Activated CD4-positive, alpha-beta T cell treated with anti-CD3 and anti-CD28 coated beads, Interleukin-2, Interleukin-4, amounts not matched to agents 100 ng/mL and 50 ng/mL, durations not matched to agents 16 hours and 8 hours (primary cell): ENCODE data around the gene ENTPD8.
"Not testable (repeated sequence)": the region's sequence is repeated elsewhere in the genome, so short reads cannot be mapped to it uniquely, and the experiment has no call there.

Experiments
- DNase-seq: peaks from one replicate; pipeline ENCODE4 v3.0.0-alpha.2; 2020; ENCODE audit warnings: low spot score

ENTPD8 gene

DNA sequence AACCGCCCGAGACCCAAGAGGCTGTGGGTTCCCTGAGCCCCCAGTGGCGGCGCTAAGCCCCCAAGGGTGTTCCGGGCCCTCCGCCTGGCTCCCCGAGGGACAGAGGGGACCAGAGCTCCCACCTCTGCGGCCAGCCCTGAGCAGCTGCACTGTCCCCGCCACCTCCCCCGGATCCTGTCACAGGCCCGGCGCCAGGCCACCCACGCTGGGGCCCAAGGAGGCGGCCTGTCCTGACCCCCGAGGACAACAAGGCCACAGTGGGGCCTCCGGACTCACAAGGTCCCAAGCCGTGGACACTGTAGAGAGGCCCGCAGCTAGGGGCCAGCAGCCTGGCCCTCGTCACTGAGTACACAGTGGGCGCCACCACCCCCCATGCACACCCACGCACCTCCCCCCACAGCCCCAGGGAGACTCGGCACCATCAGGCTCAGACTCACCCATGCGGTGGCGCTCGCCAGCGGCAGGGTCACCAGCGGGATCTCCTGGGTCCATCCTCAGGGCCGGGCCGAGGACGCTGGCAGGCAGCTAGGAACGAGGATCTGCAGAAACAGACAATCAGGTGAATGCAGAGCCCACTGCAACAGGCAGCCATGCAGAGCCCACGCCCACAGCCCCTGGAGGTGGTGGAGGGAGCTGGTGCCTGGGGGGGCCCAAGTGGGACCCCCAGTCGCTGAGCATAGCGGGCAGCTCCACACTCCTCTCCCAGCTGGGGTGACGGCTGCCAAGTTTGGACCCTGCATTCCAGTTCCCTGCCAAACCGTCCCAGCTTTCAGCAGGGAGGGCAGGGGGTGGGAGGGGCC is 46.1 kb downstream of the ENTPD8 start:
- no peak for DNase-seq

GRCh38 chr9:137393176-137394150 is 47.7 kb downstream of the ENTPD8 start:
- no peak for DNase-seq

- DNase-seq, result no peak
Measured at GRCh38 chr9:137392232-137393007, 48.7 kb downstream of the ENTPD8 start.

GRCh38 chr9:137391411-137391754 is 49.8 kb downstream of the ENTPD8 start:
- DNase-seq, result no peak

DNA sequence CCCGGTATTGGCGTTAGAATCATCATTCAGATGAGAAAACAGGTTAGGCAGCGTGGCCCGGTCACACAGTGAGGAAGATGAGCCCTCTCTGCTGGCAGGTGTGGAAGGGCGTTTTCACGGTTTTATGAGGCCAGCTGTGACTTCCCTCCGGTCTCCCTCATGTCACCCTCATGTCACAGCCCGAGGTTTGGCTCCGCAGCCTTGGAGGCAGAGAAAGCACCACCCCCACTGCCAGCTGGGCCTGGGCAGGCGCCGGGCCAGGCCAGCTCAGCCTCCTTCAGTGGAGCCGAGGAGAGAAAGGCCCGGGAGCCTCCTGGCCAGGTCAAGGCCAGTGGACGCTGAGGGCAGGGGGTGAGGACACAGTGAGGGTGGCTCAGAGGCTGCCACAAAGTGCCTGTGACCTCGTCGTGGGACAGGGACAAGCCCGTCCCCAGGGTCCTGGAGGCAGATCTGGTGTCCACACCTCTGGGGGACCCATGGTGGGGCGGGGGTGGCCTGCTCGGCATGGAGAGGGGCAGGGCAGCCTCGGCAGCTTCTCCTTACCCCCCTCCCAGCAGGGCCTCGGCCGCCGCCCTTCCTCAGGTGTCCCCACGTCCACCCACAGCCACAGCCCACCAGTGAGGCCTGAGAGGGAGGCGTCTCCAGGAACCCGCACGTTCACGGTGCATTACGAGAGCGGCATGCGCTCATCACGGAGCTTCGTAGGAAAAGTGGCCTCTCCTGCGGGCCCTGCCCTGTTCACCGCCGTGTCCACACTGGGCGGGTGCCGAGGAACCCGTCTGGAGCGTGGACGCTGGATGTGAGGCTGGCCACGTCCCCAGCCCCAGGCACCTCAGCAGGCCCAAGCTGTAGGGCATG is 50.4 kb downstream of the ENTPD8 start:
- DNase-seq, result no peak

- DNase-seq, result no peak
Measured at GRCh38 chr9:137389428-137389746, 51.8 kb downstream of the ENTPD8 start.

GRCh38 chr9:137388589-137389427 is 52.3 kb downstream of the ENTPD8 start:
- DNase-seq, result no peak

DNA sequence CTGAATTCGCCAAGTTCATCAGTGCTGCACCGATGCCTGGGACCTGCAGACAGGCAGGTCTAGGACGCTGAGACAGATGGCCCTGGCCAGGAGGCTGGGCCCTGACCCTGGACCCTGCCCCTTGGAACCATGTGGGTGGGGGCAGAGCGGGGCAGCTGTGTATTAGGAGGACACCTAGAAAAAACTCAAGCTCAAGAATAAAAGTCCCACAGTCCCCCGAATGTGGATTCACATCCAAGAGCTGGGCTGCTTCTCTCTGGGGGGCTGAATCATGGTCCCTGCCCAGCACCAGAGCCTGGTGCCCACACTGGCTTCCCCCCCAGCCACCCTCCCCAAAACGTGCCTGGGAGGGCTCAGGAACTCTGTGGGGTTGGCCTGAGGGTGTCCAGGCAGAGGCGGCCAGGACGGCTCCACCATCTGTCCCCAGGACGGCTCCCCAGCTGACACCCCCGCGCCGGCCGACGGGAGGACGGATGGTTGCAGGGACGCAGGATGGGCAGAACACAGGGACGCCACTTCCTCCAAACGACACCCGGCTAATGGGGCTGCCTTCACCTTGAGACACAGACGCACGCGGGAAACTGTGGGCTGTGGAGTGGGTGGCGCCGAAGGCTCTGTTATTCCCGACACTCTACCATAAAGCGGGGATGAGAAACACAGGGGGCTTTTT is 53.1 kb downstream of the ENTPD8 start:
- no peak for DNase-seq

- DNase-seq, result peak; percentile 25
Measured at GRCh38 chr9:137387114-137387890, 53.9 kb downstream of the ENTPD8 start.

- DNase-seq, result not testable (repeated sequence)
Measured at GRCh38 chr9:137386507-137387113, 54.5 kb downstream of the ENTPD8 start.

- DNase-seq, result no peak
Measured at GRCh38 chr9:137385061-137385655, 56.0 kb downstream of the ENTPD8 start.
